ENCODE results near the gene RGS3. TPM values are rescaled to one million over a fixed set of nuclear protein-coding genes. Genes with fewer than 3 reads are reported as not detected.

The RGS3 gene
- total RNA-seq, 1 donor from 2014 or later = 92.5 TPM

DNA sequence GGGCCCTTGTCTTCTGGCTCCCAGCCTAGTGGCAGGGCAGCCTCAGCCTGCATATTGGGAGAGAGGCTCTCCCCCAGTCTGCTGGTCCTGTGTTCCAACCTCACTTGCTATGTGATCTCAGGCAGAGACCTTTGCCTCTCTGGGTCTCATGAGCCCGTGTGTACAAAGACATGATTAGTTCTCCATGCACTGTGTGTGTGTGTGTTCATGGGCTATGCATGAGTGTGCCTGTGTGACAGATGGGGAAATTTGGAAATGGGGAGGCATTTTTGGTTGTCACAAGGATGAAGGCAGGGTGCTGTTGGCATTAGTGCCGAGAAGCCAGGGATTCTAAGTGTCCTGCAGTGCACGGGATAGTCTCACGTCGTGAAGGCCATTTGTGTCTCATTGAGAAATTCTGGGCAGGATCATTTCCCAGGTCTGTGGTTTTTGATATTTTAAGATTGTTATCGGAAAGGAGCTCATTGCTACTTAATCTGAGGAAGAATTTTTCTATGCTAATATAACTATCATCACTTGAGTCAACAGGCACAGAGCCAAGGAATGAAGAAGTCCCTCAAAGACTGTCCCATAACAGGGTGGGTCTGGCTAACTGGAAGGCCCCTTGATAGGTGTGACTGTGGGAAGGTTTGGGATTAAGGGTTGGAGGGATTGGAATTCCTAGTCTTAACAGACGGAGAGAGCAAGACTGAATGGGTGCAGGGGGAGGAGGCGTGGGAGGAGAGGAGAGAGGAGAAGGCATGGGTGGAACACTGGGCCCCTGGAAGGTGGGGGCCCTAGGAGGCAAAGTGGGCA is 168.5 kb downstream of the RGS3 start:
- Mint-ChIP-seq H3K4me1 (ENCODE audit: low read depth, unreplicated experiment) (peaks cover 42% of the 10 kb centered on the region), H3K27ac (ENCODE audit: unreplicated experiment) (peak overlapping the region; percentile 50), H3K4me3 (ENCODE audit: unreplicated experiment) (peak overlapping the region; percentile 22), H3K9me3 (ENCODE audit: unreplicated experiment) (peaks cover 3% of the 10 kb centered on the region), H3K27me3 (ENCODE audit: low read depth, unreplicated experiment) (peaks cover 2% of the 10 kb centered on the region), H3K36me3 (ENCODE audit: low read depth, unreplicated experiment) (peaks cover 2% of the 10 kb centered on the region)
- FAIRE-seq = no peak
- no peak for DNase-seq (ENCODE audit: low read depth)
- Histone ChIP-seq H3K9ac (ENCODE audit: low read length) (peak overlapping the region; percentile 10), H3K9me3 (ENCODE audit: insufficient read depth, low read depth, low read length) (no peaks in the 10 kb centered on the region), H3K27ac (ENCODE audit: low read depth, low read length) (peak overlapping the region; percentile 3), H3K4me1 (ENCODE audit: insufficient read depth, low read length) (peaks cover 37% of the 10 kb centered on the region), H3K36me3 (ENCODE audit: insufficient read depth, low read length) (no peaks in the 10 kb centered on the region), H3K4me2 (ENCODE audit: low read length) (peak overlapping the region; percentile 37), H3K79me2 (ENCODE audit: insufficient read depth, low read length) (no peaks in the 10 kb centered on the region), H4K20me1 (ENCODE audit: insufficient read depth, low read length) (no peaks in the 10 kb centered on the region), H3K4me3 (ENCODE audit: insufficient read depth, low read depth, low read length) (no peak overlapping the region), H2AFZ (ENCODE audit: low read depth, low read length) (no peak overlapping the region), H3K27me3 (ENCODE audit: insufficient read depth, low read length) (no peaks in the 10 kb centered on the region)
- TF ChIP-seq EZH2 (IDR thresholded peaks at IDR 0.05; ENCODE audit: insufficient read depth, low read length) (no peak), CTCF (IDR thresholded peaks at IDR 0.05; ENCODE audit: insufficient read depth, low read depth, low read length) (no peak)

DNA sequence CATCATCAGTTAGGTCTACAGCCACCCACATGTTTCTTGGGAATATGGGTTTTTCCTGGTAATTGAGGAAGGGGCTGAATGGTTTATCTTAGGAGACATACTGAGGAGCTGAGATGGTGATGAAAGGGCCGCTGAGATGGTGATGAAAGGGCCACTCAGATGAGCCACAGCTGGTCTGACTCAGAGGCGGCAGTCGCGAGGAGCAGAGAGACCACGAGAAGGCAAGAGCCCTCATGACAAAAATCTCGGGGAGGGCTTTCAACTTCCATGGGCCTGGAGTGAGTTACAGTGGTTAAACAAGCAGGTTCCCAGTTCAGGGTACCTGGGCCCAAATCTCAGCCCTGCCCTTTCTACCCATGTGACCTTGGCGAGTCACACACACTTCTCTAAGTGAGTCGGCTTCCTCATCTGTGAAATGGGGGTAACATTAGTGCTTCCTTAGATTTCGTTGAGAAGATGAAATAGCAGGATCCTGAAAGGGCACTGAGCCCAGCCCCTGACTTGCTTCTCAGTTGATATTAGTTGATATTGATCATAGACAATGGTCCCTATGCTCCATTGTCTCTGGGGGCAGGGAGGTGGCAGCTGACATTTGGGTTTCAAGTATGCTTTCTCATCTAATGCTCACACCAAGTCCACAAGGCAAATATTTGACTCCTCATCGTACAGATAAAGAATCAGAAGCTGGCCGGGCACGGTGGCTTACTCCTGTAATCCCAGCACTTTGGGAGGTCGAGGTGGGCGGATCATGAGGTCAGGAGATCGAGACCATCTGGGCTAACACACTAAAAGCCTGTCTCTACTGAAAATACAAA is 169.5 kb downstream of the RGS3 start:
- Histone ChIP-seq H3K36me3 (ENCODE audit: insufficient read depth, low read length) (no peaks in the 10 kb centered on the region), H3K9ac (ENCODE audit: low read length) (peak overlapping the region; percentile 10), H3K4me3 (ENCODE audit: insufficient read depth, low read depth, low read length) (no peak overlapping the region), H3K79me2 (ENCODE audit: insufficient read depth, low read length) (no peaks in the 10 kb centered on the region), H3K27ac (ENCODE audit: low read depth, low read length) (peak overlapping the region; percentile 3), H4K20me1 (ENCODE audit: insufficient read depth, low read length) (no peaks in the 10 kb centered on the region), H3K9me3 (ENCODE audit: insufficient read depth, low read depth, low read length) (no peaks in the 10 kb centered on the region), H3K27me3 (ENCODE audit: insufficient read depth, low read length) (no peaks in the 10 kb centered on the region), H3K4me2 (ENCODE audit: low read length) (peak overlapping the region; percentile 37), H2AFZ (ENCODE audit: low read depth, low read length) (no peak overlapping the region), H3K4me1 (ENCODE audit: insufficient read depth, low read length) (peaks cover 37% of the 10 kb centered on the region)
- peaks cover 40% of the 10 kb centered on the region for H3K4me1 Mint-ChIP-seq (ENCODE audit: low read depth, unreplicated experiment)
- peak overlapping the region; percentile 72 for H3K27ac Mint-ChIP-seq (ENCODE audit: unreplicated experiment)
- no peaks in the 10 kb centered on the region for H3K36me3 Mint-ChIP-seq (ENCODE audit: low read depth, unreplicated experiment)
- FAIRE-seq (no peak), DNase-seq (ENCODE audit: low read depth) (no peak)
- TF ChIP-seq EZH2 (IDR thresholded peaks at IDR 0.05; ENCODE audit: insufficient read depth, low read length) = no peak
- no peak for TF ChIP-seq CTCF (IDR thresholded peaks at IDR 0.05; ENCODE audit: insufficient read depth, low read depth, low read length)
- peak overlapping the region; percentile 22 for H3K4me3 Mint-ChIP-seq (ENCODE audit: unreplicated experiment)
- no peaks in the 10 kb centered on the region for H3K27me3 Mint-ChIP-seq (ENCODE audit: low read depth, unreplicated experiment)
- peaks cover 5% of the 10 kb centered on the region for H3K9me3 Mint-ChIP-seq (ENCODE audit: unreplicated experiment)

All from astrocyte (in vitro differentiated cells and primary cell).